Activated naive CD4-positive, alpha-beta T cell treated with anti-CD3 and anti-CD28 coated beads for 36 hours (primary cell): Measurements from ENCODE around the gene SKIC8. TPM values are rescaled to one million over a fixed set of nuclear protein-coding genes. Genes with fewer than 3 reads are reported as not detected.

Experiments used
- CTCF ChIA-PET: fragments of 350-600 bp; sonication (Branson Sonifier 250); formaldehyde crosslinking; loops from one replicate; lab custom pipeline; 2021; ENCODE audit warnings: antibody characterized with exemption; lab: Charles Lee
- DNase-seq: peaks from one replicate; pipeline ENCODE4 v3.0.0-alpha.2; 2020
- H3K27ac Mint-ChIP-seq: one replicate; pipeline ENCODE4 v1.8.0; 2021; ENCODE audit warnings: mild to moderate bottlenecking, mixed read lengths
- H3K27me3 Mint-ChIP-seq: one replicate; pipeline ENCODE4 v1.8.0; 2021; ENCODE audit warnings: low read depth, mixed read lengths
- H3K36me3 Mint-ChIP-seq: one replicate; pipeline ENCODE4 v1.8.0; 2021; ENCODE audit warnings: low read depth, mixed read lengths
- H3K4me1 Mint-ChIP-seq: one replicate; pipeline ENCODE4 v1.8.0; 2021; ENCODE audit warnings: low read depth, mixed read lengths
- H3K4me3 Mint-ChIP-seq: one replicate; pipeline ENCODE4 v1.8.0; 2021; ENCODE audit warnings: mild to moderate bottlenecking, moderate library complexity, mixed read lengths
- H3K9me3 Mint-ChIP-seq: one replicate; pipeline ENCODE4 v1.8.0; 2021; ENCODE audit warnings: mixed read lengths
- intact Hi-C: fragments of 100-400 bp; cut with micrococcal nuclease; formaldehyde crosslinking; loops from one replicate; pipeline ENCODE4 v1.15.1; 2023
- total RNA-seq, 2 experiments: library from RNA; stranded (reverse); gene quantifications; one replicate each; pipeline ENCODE4 v1.2.3, GENCODE V29; 2021

Gene SKIC8
- total RNA-seq = 10 to 100 TPM; 44.2 to 46.9 TPM

DNA sequence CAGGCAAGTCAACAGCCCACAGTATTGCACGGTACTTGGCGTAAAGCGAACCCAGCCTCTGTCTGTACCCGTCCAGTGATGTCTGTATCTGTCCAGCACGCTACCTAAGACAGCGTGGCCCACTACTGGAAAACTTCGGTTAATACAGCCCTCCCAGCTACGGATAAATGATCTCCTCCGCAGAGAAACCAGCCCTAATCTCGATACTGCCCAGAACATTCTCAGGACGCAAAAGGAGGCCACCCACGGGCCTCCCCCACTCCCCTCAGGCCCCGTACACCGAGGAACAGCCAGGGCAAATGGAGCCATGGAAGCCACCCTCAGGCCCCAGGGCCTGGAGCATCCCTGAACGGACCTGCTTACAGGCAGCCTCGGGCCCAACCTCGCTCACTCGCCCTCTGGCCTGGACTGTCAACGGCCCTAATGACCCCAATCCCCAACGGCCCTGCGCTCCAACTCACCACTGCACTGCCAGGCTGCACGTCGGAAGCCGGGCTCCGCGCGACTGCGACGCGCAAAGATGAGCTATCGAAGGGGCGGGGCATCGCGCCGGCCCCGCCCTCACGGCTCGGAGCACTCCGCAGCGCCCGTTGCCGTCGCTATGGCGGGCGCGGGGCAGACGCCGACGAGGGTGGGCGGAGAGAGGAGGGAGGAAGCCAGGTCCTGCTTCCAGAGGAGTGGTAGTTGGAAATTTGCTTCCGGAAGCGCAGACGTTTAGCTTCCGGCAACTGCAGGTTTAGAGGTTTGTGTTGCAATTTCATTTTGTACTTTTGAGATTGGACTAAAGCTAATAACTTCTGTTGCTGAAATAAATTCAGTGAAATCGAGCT, at the start of gene SKIC8:
Gene SKIC8, minus strand, starts transcription at position 509 of the 830 bp plus-strand sequence. CDS start 3,923 bp downstream, outside the sequence.
- DNase-seq = peak; percentile 92
- Mint-ChIP-seq H3K27ac (peak within 1 kb of the TSS; percentile 77), H3K9me3 (no peaks in the 10 kb centered on the region), H3K36me3 (peaks cover 6% of the 10 kb centered on the region), H3K27me3 (no peaks in the 10 kb centered on the region), H3K4me3 (peak within 1 kb of the TSS; percentile 97), H3K4me1 (peaks cover 31% of the 10 kb centered on the region)
- CTCF ChIA-PET = interaction anchor here (0.7 to 2.3 kb wide), 8 partner anchors 10 to 382 kb away, joined by 3 to 8 read pairs (median 4); no protein-coding TSS in a partner anchor
- intact Hi-C loops = loop anchor here (1.0 to 5.0 kb wide), 4 partner anchors 33 to 458 kb away; partner anchors contain the start of genes IREB2 and PSMA4

DNA sequence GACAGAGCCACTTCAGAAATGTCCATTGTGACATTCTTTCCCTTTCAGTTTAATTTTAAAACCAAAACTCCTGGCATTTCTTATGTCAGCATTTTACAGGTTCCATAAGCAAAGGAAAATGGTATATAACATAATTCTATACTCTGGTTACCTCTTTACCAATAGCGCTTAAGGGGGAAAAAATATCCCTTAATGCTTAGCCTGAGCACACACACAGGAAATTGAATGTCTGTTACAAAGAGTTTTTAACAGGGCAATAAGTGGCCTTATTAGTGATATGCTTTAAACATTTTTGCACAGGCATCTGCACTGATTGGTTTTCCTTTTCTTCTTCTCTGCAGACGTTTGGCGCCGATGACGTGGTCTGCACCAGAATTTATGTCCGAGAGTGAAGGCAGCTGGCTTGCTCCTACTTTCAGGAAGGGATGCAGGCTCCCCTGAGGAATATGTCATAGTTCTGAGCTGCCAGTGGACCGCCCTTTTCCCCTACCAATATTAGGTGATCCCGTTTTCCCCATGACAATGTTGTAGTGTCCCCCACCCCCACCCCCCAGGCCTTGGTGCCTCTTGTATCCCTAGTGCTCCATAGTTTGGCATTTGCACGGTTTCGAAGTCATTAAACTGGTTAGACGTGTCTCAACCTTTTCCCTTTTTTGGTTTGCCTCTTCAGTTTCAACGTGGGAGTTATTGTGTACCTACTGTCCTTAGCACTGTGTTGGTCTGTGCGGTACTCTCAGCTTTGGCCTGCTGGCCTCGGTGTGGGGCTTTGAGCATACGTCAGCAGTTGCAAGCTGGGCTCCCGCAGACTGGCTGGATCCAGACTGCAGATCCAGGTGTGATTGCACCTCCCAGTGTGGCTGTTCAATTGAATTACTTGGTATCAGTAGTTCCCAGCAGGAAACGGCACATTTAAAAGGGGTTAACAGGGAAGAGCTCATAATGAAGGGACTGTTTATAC, 48.5 kb upstream of the SKIC8 start:
- CTCF ChIA-PET = no interaction called here
- intact Hi-C loops = no loop called here
- H3K36me3 Mint-ChIP-seq = no peaks in the 10 kb centered on the region
- H3K9me3 Mint-ChIP-seq = no peaks in the 10 kb centered on the region
- H3K4me3 Mint-ChIP-seq = no peak overlapping the region
- DNase-seq = no peak
- H3K4me1 Mint-ChIP-seq = no peaks in the 10 kb centered on the region
- no peak overlapping the region for H3K27ac Mint-ChIP-seq
- peaks cover 5% of the 10 kb centered on the region for H3K27me3 Mint-ChIP-seq

DNA sequence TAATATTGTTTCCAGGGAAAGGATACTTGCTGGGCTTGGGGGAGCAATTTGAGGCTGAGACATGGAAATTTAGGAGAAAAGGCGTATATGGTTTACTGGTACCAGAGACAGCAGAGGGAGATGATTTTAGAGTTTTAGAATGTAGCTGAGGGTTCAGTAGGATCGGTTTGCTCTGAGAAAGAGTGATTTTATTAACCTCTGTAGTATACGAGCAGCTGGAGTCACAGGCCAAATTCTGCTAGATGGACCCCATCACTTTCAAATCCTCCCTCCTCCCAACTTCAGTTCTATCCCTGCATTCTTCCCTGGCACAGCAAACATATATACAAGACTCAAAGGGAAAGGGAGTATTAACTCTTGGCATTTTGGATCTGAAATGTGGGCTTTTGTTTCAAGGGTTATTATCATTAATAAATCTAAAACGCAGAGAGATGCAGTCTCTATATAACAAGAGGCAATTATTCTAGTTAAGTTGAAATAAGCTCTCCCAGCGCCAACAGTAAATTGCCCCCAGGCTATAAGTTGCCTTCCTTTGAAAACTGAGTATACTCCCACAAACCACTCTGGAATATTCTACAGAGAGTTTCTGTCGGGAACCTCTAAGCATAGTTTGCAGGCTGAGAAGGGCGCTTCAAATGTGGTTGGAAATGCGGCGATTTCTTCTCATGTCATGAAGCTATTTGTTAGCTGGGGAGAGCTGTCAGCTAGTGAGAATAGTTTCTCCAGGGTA, 46.2 kb upstream of the SKIC8 start:
- H3K9me3 Mint-ChIP-seq = no peaks in the 10 kb centered on the region
- no peak overlapping the region for H3K27ac Mint-ChIP-seq
- no peak overlapping the region for H3K4me3 Mint-ChIP-seq
- DNase-seq = no peak
- H3K27me3 Mint-ChIP-seq = peaks cover 19% of the 10 kb centered on the region
- CTCF ChIA-PET = no interaction called here
- intact Hi-C loops = no loop called here
- no peaks in the 10 kb centered on the region for H3K36me3 Mint-ChIP-seq
- peaks cover 3% of the 10 kb centered on the region for H3K4me1 Mint-ChIP-seq

DNA sequence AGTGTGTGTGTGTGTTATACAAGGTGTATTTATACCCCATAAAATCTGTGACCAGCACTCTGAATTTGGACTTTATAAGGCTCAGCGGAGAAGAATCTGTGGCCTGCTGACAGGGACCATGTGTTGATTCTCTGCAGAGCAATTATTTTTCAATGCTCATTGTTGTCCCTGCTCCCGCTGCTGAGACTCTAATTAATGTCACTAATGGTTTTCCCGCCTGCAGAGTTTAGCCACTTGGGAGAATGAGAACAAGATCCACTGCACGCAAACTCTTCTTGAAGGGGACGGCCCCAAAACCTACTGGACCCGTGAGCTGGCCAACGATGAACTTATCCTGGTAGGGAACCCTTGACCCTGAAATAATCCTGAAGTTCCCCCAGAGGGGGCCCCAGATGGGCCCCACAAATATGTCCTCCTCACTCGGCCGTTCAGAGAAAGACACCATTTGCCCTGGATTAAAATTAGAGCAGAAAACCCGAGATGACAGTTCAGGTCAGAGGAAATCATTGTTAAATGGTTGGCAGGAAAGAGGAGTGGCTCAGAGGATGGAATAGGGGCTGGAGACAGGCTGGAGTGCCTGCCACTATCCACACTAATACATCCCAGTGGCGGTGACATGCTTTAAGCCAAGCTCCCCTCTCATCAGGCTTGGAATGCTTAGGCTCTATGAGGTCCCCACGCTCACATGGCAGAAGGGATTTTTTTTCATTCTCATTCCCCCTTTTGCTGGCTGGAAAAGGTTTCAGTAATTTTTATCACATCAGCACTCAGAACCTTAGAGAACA, 44.1 kb upstream of the SKIC8 start:
- H3K4me1 Mint-ChIP-seq = peaks cover 7% of the 10 kb centered on the region
- no peaks in the 10 kb centered on the region for H3K9me3 Mint-ChIP-seq
- H3K4me3 Mint-ChIP-seq = no peak overlapping the region
- CTCF ChIA-PET = interaction anchor here (0.6 to 0.9 kb wide), 3 partner anchors 78 to 124 kb away, joined by 3 read pairs; no protein-coding TSS in a partner anchor
- no peak overlapping the region for H3K27ac Mint-ChIP-seq
- peaks cover 33% of the 10 kb centered on the region for H3K27me3 Mint-ChIP-seq
- H3K36me3 Mint-ChIP-seq = no peaks in the 10 kb centered on the region
- no peak for DNase-seq
- intact Hi-C loops = no loop called here

DNA sequence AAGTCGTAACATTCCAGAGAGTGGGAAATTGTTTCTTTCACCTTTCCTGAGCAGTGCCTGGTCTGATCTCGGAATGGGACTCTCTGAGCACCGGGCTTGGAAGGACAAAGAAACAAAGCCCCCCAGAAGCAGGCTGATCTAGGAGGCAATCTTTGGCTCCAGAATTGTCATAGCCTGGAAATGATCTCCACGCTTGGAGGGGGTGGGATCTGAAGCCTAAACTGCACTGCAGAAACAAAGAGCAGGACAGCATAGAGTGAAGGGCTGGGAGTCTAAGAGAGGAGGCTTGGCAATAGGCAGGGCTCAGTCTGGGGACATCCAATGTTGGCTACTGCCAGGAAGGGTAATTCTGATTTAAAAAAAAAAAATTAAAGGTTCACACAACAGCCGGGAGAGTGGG, 42.6 kb upstream of the SKIC8 start:
- H3K9me3 Mint-ChIP-seq = no peaks in the 10 kb centered on the region
- no peak for DNase-seq
- no peaks in the 10 kb centered on the region for H3K36me3 Mint-ChIP-seq
- H3K27me3 Mint-ChIP-seq = peaks cover 42% of the 10 kb centered on the region
- H3K27ac Mint-ChIP-seq = no peak overlapping the region
- CTCF ChIA-PET = no interaction called here
- H3K4me1 Mint-ChIP-seq = peaks cover 7% of the 10 kb centered on the region
- intact Hi-C loops = no loop called here
- H3K4me3 Mint-ChIP-seq = no peak overlapping the region

DNA sequence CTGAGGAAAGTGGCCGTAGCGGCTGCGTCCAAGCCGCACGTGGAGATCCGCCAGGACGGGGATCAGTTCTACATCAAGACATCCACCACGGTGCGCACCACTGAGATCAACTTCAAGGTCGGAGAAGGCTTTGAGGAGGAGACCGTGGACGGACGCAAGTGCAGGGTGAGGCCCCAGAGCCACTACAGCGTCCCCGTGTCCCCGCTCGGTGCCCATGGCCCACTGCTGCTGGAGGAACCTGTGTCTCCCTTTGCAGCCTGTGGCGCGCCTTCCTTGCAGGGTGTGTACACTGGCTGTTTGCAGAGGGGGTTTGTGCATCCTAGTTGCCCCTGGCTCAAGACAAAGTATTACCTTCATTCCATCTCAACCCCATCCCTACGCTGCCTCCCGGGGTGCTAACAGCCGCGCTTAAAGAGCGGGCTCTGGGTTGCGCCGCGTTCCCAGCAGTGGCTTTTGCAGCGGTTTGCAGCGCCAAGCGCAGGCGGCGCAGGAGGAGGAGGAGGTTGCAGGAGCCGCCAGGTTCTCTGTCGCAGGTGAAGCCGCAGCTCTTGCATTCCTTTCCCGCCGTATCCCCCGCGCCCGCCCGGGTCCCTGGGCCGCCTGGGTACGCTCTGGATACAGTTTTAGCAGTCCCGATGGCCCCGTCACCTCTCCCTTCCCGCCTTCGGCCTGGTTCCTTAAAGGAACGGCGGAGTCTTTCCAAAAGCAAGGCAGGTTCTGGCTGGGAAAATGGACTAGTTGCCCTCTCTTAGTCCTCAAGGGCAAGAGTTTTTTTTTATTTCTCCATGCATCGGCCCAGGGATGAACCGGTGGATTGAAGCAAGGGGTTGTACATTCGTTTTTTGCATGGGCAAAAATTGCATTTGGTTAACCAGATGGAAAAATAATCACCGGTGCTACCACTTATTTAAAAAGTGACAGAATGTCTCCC, 41.9 kb upstream of the SKIC8 start:
- intact Hi-C loops = no loop called here
- H3K9me3 Mint-ChIP-seq = no peaks in the 10 kb centered on the region

DNA sequence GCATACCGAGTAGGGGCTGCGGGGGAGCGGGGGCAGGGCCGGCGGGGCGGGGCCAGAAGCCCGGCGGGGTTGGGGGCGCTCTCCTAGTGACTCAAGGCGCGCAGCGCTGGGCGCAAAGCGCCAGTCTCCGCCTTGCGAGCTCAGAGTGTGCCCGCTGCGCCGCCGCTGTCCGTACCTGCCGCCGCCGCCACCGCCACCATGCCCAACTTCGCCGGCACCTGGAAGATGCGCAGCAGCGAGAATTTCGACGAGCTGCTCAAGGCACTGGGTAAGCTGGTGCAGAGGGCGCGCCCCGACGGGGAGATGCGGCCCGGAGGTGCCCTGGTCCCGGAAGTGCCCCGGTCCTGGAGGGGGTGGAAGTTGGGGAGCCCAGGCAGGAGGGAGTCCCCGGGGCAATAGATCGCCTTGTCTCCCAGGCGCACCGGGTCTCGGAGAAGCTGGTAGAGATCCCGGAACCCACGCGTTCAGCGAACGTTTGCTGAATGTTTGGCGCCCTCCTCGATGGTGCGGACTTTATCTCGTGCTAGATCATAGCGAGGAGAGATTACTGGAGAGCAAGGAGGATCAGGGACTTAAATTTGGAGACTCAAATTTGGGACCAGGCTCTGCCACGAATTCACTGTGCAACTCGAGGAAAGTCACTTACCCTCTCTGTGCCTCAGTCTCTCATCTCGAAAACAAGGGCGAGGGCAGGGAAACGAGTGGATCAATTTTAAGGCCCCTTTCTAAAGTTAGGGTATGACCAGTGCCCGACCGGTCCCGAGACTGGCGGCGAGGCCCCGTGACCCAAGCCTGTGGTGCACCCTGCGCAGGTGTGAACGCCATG, 41.0 kb upstream of the SKIC8 start, which contains the start of gene CRABP1:
Gene CRABP1, plus strand, starts transcription at position 123 of the 826 bp plus-strand sequence. Its CDS starts 76 bp downstream, at position 199.
- Mint-ChIP-seq H3K36me3 (no peaks in the 10 kb centered on the region), H3K27ac (no peak within 1 kb of the TSS), H3K27me3 (peaks cover 42% of the 10 kb centered on the region), H3K4me3 (peak within 1 kb of the TSS; percentile 28), H3K4me1 (peaks cover 7% of the 10 kb centered on the region), H3K9me3 (no peaks in the 10 kb centered on the region)
- CTCF ChIA-PET = no interaction called here
- intact Hi-C loops = no loop called here
- peak; percentile 12 for DNase-seq

More for the DNA sequence above, 41.9 kb upstream of the SKIC8 start:
- Mint-ChIP-seq H3K27ac (no peak overlapping the region), H3K27me3 (peaks cover 42% of the 10 kb centered on the region), H3K4me3 (no peak overlapping the region), H3K4me1 (peaks cover 7% of the 10 kb centered on the region), H3K36me3 (no peaks in the 10 kb centered on the region)
- DNase-seq = no peak
- CTCF ChIA-PET = no interaction called here

DNA sequence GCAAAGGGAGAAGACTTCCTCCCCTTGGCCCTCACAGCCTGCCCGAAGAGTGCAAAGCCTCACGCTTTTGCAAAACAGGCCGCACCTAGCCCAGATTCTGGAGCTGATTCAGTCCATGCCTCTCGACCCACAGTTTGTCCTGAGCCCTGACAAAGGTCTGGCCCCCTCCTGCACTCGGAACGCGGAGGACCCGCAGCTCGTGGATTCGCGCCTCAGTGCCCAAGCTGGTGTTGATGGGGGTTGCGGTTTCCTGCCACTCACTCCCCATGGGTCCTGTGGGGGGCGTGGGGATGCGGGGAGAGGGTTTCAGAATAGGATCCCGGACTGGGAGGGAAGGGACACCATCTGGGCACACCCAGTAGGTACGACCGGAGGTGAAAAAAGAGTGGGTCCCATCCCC, 40.1 kb upstream of the SKIC8 start:
- Mint-ChIP-seq H3K4me1 (peaks cover 7% of the 10 kb centered on the region), H3K27me3 (peaks cover 42% of the 10 kb centered on the region), H3K4me3 (no peak overlapping the region), H3K27ac (no peak overlapping the region), H3K36me3 (no peaks in the 10 kb centered on the region), H3K9me3 (no peaks in the 10 kb centered on the region)
- intact Hi-C loops = no loop called here
- DNase-seq = no peak
- CTCF ChIA-PET = no interaction called here

DNA sequence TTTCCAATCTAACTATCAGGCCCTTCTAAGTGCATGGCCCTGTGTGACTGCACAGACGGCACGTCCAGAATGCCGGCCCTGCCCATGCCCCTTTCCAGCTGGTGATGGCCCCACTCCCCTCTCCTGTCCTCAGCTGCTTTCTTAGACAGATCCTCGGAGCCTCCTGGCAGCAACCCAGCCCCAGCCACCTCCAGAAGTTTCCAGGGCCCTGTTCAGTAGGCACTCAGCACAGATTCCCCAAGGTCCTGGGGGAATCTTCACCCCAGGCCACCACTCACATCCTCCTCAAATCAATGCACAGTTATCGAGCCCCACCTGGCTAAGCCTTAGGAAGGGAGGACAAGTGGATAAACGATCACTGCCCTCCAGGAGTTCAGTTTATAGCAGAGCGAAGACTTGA, 39.4 kb upstream of the SKIC8 start:
- Mint-ChIP-seq H3K27ac (no peak overlapping the region), H3K36me3 (no peaks in the 10 kb centered on the region), H3K4me3 (no peak overlapping the region), H3K27me3 (peaks cover 42% of the 10 kb centered on the region), H3K4me1 (peaks cover 7% of the 10 kb centered on the region), H3K9me3 (no peaks in the 10 kb centered on the region)
- DNase-seq = no peak
- intact Hi-C loops = no loop called here
- CTCF ChIA-PET = no interaction called here

DNA sequence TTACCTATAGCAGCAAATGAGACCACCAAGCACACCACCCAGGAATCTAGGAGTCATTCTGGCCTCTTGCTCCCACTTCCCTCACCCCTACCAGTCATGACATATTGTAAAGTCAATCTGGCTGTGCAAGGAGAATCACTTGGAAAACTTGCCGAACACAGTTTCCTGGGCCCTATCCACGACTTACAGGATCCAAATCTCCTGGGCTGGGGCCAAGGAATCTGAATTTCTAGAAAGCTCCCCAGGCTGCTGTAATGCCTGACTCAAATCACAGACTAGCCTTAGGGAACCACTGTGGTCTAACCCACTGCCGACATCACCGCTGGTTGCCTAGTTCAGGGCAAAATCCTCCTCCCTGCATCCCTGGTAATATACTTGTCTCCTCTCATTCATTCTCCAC, 36.6 kb upstream of the SKIC8 start:
- peaks cover 7% of the 10 kb centered on the region for H3K4me1 Mint-ChIP-seq
- no peak overlapping the region for H3K4me3 Mint-ChIP-seq
- intact Hi-C loops = no loop called here
- no peaks in the 10 kb centered on the region for H3K9me3 Mint-ChIP-seq
- DNase-seq = no peak
- CTCF ChIA-PET = interaction anchor here (0.6 kb wide), 1 partner anchor 107 kb away, joined by 3 read pairs; no protein-coding TSS in a partner anchor
- H3K27ac Mint-ChIP-seq = no peak overlapping the region
- no peaks in the 10 kb centered on the region for H3K36me3 Mint-ChIP-seq
- H3K27me3 Mint-ChIP-seq = peaks cover 27% of the 10 kb centered on the region
